RCC 7860 (cell line): Measurements from ENCODE around the gene PRR12.

Experiments
- DNase-seq: peaks from one replicate; pipeline ENCODE4 v3.0.0-alpha.2; 2015; ENCODE audit warnings: low spot score
- FAIRE-seq: peaks from 2 replicates; lab custom pipeline; 2012; peaks lifted over from hg19 to GRCh38; lab: Jason Lieb, UNC

PRR12 gene

DNA sequence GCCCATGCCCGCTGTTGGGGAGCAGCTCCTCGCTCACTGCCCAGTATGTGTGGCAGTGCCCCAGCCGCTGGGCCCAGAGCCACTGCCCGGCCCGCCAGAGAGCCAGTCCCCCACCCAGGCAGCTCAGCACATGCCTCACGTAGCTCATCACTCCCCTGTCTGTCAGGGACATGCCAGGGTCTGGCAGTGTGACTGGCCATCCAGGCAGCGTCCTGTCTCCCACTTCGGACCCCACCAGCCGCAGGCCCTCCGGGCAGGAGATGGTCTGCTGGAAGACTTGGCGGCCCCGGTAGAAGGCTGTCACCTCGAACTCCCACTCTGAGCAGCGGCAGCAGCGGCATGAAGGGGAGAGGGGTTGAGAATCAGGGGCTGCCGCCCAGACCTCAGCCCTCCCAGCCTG, 71.0 kb downstream of the PRR12 start:
- FAIRE-seq (no peak), DNase-seq (no peak)

GRCh38 chr19:49663224-49663623, 72.2 kb downstream of the PRR12 start:
- FAIRE-seq (no peak), DNase-seq (no peak)

DNA sequence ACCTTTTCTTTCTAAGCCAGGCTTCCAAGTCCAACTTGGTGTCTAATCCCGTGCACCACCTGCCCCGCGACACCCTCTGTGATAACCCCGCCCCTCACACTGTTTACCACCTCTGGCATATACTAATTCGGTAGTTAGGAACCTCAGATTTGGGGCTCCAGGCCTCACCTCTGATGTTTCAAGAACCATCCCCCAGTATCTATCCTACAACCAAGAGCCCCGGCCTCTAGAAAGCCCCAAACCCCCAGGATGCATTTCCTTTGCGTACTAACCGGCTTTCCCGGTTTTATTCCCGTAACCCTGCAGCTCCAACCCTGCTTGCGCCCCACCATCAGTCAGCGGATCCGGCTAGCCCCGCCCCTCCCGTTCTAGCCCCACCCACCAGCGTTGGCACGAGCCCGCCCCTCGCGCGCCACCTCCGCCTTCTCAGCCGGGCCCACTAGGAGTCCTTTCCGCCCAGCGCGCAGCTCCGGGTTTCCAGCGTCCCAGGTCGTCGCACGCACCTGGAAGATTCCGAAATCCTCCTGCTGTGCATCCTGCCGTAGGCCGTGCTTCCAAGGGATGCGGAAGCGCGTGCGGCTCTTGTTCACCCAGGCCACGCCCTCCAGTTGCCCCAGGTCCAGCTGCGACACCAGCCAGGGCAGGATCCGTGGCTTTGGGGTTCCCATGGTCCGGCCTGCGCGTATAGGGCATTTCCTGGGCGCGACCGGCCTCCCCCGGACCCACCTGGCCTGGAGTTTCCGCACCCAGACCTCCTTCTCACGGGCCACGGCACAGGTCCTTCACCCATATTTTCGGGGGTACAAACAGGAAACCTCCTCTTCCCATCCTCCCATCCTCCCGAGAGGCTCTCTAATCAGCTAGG, 73.4 kb downstream of the PRR12 start:
- DNase-seq, result peak; percentile 75
- FAIRE-seq, result no peak

GRCh38 chr19:49665036-49665350, 74.0 kb downstream of the PRR12 start:
- FAIRE-seq, result no peak
- DNase-seq, result no peak

- DNase-seq (peak; percentile 88), FAIRE-seq (peak; percentile 74)
These were observed 74.6 kb downstream of the PRR12 start, which contains the start of the genes BCL2L12 and IRF3 for GRCh38 chr19:49665351-49666119. TSS of gene BCL2L12 (plus strand) at chr19:49665933. CDS start at chr19:49666693, 760 bp downstream. TSS of gene IRF3 (minus strand) at chr19:49665857. CDS start at chr19:49664838, 1,019 bp downstream.

DNA sequence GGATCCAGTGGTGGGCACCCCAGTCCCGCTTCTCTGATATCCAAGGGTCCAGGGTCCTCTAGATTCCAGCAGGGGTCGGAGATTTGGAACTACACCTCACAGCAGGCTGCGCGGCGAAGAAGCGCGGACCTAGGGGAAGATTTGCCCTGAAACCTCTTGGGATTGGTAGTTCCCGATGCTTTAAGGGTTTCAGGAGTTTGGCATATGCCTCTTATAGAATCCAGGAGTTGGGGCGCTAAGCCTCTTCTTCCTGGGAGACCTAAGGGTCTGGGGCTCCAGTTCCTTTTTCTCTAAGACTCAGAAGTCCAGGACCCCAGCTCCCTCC, 75.1 kb downstream of the PRR12 start:
- no peak for FAIRE-seq
- no peak for DNase-seq

DNA sequence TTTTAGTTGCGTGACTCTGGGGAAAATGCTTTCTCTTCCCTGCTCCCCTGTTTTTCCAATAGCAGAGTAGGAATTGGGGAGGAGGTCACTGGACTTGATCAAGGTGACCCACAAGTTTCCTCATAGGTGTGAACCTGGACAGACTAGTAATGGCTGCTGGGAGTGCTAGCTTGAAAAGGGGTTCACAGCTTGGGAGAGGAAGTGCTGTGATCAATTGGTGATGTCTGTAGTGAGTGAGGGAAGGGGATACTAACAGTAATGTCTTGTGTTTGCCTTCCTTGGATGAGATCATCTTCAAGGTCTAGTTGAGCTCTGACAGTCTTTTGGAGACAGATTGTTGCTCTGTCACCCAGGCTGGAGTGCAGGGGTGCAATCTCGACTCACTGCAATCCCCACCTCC, 76.5 kb downstream of the PRR12 start:
- no peak for FAIRE-seq

GRCh38 chr19:49669516-49669915, 78.5 kb downstream of the PRR12 start:
- FAIRE-seq (no peak), DNase-seq (no peak)

More for the DNA sequence above, 76.5 kb downstream of the PRR12 start:
- no peak for DNase-seq

DNA sequence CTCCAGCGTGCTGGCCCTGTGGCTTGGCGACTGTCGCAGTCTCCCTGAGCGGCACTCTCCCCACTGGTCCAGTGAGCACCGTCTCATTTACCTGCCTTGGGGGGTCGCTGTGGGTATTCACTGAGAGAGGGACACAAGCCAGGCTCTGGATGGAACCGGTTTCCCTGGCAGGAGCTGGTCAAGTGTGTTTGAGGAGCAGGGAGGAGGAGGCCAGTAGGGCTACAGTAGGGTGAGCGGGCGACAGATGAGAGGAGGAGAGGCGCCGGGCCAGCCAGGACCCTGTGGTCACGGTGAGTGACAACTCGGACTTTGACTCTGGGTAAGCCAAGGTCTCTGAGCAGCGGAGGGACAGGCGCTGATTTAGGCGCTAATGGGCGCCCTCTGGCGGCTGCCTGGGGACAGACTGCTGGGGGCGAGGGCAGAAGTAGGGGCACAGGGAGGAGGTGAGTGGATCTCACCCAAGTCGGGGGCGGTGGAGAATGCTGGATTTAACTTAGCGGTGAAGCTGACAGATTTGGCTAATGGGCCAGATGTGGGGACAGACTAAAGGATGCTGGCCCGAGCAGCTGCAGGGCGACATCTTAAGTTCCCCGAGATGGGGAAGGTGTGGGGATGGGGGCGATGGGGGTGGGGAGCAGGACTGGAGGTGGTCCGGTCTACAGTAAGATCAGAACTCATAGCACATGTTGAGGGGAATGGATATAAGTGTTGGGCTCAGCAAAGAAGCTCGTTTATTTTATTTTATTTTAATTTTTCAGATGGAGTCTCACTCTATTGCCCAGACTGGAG, 81.3 kb downstream of the PRR12 start:
- DNase-seq (peak; percentile 54), FAIRE-seq (no peak)
